H9 (cell line): Measurements from ENCODE around the gene CNTFR. TPM values are rescaled to one million over a fixed set of nuclear protein-coding genes. Genes with fewer than 3 reads are reported as not detected.

Source experiments
- DNase-seq: peaks from one replicate; pipeline ENCODE4 v3.0.0-alpha.2; 2017
- H2AFZ ChIP-seq: one replicate; pipeline ENCODE4 v1.6.1; 2013; ENCODE audit warnings: mild to moderate bottlenecking, low read length, control low read depth, moderate library complexity
- H2AK5ac ChIP-seq: 2 replicates; pipeline ENCODE4 v1.6.1; 2013; ENCODE audit warnings: low read length, control low read depth, mixed read lengths; ENCODE audit not compliant: insufficient read length
- H2BK120ac ChIP-seq: one replicate; pipeline ENCODE4 v1.6.1; 2013; ENCODE audit warnings: low read depth, mild to moderate bottlenecking, low read length, control low read depth, inconsistent platforms; ENCODE audit not compliant: poor library complexity, severe bottlenecking
- H2BK12ac ChIP-seq: 2 replicates; pipeline ENCODE4 v1.6.1; 2013; ENCODE audit warnings: low read length, control low read depth, mixed read lengths, low read depth; ENCODE audit not compliant: insufficient read length
- H2BK15ac ChIP-seq: 2 replicates; pipeline ENCODE4 v1.6.1; 2013; ENCODE audit warnings: low read depth, low read length, control low read depth
- H2BK20ac ChIP-seq: one replicate; pipeline ENCODE4 v1.6.1; 2013; ENCODE audit warnings: low read depth, mild to moderate bottlenecking, low read length, control low read depth, inconsistent platforms; ENCODE audit not compliant: poor library complexity, severe bottlenecking
- H2BK5ac ChIP-seq: 2 replicates; pipeline ENCODE4 v1.6.1; 2013; ENCODE audit warnings: low read length, control low read depth, mixed read lengths; ENCODE audit not compliant: insufficient read length
- H3K14ac ChIP-seq: 2 replicates; pipeline ENCODE4 v1.6.1; 2013; ENCODE audit warnings: low read length, control low read depth; ENCODE audit not compliant: insufficient read depth
- H3K18ac ChIP-seq: 2 replicates; pipeline ENCODE4 v1.6.1; 2013; ENCODE audit warnings: low read depth, mild to moderate bottlenecking, mixed read lengths, low read length, control low read depth; ENCODE audit not compliant: insufficient read length
- H3K23ac ChIP-seq: 2 replicates; pipeline ENCODE4 v1.6.1; 2013; ENCODE audit warnings: low read length, control low read depth, mixed read lengths, low read depth; ENCODE audit not compliant: insufficient read length
- H3K23me2 ChIP-seq: 2 replicates; pipeline ENCODE4 v1.6.1; 2013; ENCODE audit warnings: low read depth, mild to moderate bottlenecking, mixed read lengths, low read length, control low read depth; ENCODE audit not compliant: insufficient read length, poor library complexity, severe bottlenecking
- H3K27ac ChIP-seq: 2 replicates; pipeline ENCODE4 v1.5.1; 2013; ENCODE audit warnings: low read length, control low read depth, mixed read lengths, low read depth; ENCODE audit not compliant: insufficient read length
- H3K27me3 ChIP-seq: 2 replicates; pipeline ENCODE4 v1.6.1; 2013; ENCODE audit warnings: low read length, control low read depth, inconsistent platforms; ENCODE audit not compliant: insufficient read depth
- H3K4ac ChIP-seq: 2 replicates; pipeline ENCODE4 v1.6.1; 2013; ENCODE audit warnings: low read depth, mild to moderate bottlenecking, control low read depth, inconsistent platforms, low read length, moderate library complexity
- H3K4me1 ChIP-seq: 2 replicates; pipeline ENCODE4 v1.6.1; 2013; ENCODE audit warnings: low read length, control low read depth, inconsistent platforms; ENCODE audit not compliant: insufficient read depth
- H3K4me2 ChIP-seq: 2 replicates; pipeline ENCODE4 v1.6.1; 2013; ENCODE audit warnings: low read length, control low read depth, mixed read lengths; ENCODE audit not compliant: insufficient read length, insufficient read depth
- H3K56ac ChIP-seq: 2 replicates; pipeline ENCODE4 v1.6.1; 2013; ENCODE audit warnings: low read depth, mild to moderate bottlenecking, mixed read lengths, low read length, control low read depth; ENCODE audit not compliant: insufficient read length
- H3K79me1 ChIP-seq: 2 replicates; pipeline ENCODE4 v1.6.1; 2013; ENCODE audit warnings: low read depth, mild to moderate bottlenecking, moderate library complexity, low read length, control low read depth, inconsistent platforms; ENCODE audit not compliant: insufficient read depth, poor library complexity, severe bottlenecking
- H3K79me2 ChIP-seq: 2 replicates; pipeline ENCODE4 v1.6.1; 2013; ENCODE audit warnings: low read length, control low read depth, inconsistent platforms; ENCODE audit not compliant: insufficient read depth
- H3K9ac ChIP-seq: 2 replicates; pipeline ENCODE4 v1.6.1; 2013; ENCODE audit warnings: low read length, control low read depth, mixed read lengths; ENCODE audit not compliant: insufficient read length; ENCODE audit errors: extremely low read depth
- H3K9me3 ChIP-seq: one replicate; pipeline ENCODE4 v1.6.1; 2013; ENCODE audit warnings: low read depth, low read length, inconsistent platforms; ENCODE audit not compliant: control insufficient read depth
- H3T11ph ChIP-seq: one replicate; pipeline ENCODE4 v1.6.1; 2013; ENCODE audit warnings: mild to moderate bottlenecking, low read length, control low read depth, inconsistent platforms
- H4K20me1 ChIP-seq: one replicate; pipeline ENCODE4 v1.6.1; 2013; ENCODE audit not compliant: control insufficient read depth, insufficient read length, insufficient read depth
- H4K5ac ChIP-seq: 2 replicates; pipeline ENCODE4 v1.6.1; 2013; ENCODE audit warnings: low read depth, mild to moderate bottlenecking, mixed read lengths, low read length, control low read depth; ENCODE audit not compliant: insufficient read length
- H4K8ac ChIP-seq: replicated peaks from 2 replicates; pipeline ENCODE4 v1.6.1; 2013; ENCODE audit warnings: low read length, control low read depth, mixed read lengths, low read depth; ENCODE audit not compliant: insufficient read length
- H4K91ac ChIP-seq: 2 replicates; pipeline ENCODE4 v1.6.1; 2013; ENCODE audit warnings: low read depth, mild to moderate bottlenecking, moderate library complexity, mixed read lengths, low read length, control low read depth; ENCODE audit not compliant: insufficient read length
- H3K27ac Mint-ChIP-seq, 3 experiments: 2 replicates in 2 of 3; 3 replicates in 1 of 3; pipeline ENCODE4 v1.8.0; 2020 to 2021; ENCODE audit warnings: mixed read lengths in 3 of 3, mild to moderate bottlenecking in 1 of 3, moderate library complexity in 1 of 3
- H3K27me3 Mint-ChIP-seq: 2 replicates; pipeline ENCODE4 v1.8.0; 2021; ENCODE audit warnings: low read depth, mild to moderate bottlenecking, moderate library complexity, mixed read lengths
- H3K36me3 Mint-ChIP-seq, 3 experiments: 2 replicates in 2 of 3; 3 replicates in 1 of 3; pipeline ENCODE4 v1.8.0; 2020 to 2021; ENCODE audit warnings: low read depth in 3 of 3, mixed read lengths in 3 of 3; ENCODE audit not compliant: insufficient read depth in 1 of 3
- H3K4me1 Mint-ChIP-seq, 2 experiments: 2 replicates each; pipeline ENCODE4 v1.8.0; 2020; ENCODE audit warnings: mixed read lengths in 2 of 2
- H3K4me3 Mint-ChIP-seq, 2 experiments: 2 replicates in 1 of 2; 3 replicates in 1 of 2; pipeline ENCODE4 v1.8.0; 2020 to 2021; ENCODE audit warnings: mild to moderate bottlenecking in 2 of 2, mixed read lengths in 2 of 2, moderate library complexity in 1 of 2
- H3K9me3 Mint-ChIP-seq, 2 experiments: 2 replicates in 1 of 2; 3 replicates in 1 of 2; pipeline ENCODE4 v1.8.0; 2020; ENCODE audit warnings: mild to moderate bottlenecking in 2 of 2, mixed read lengths in 2 of 2, moderate library complexity in 1 of 2
- WGBS: extraction: QIAGEN DNeasy Blood & Tissue Kit; methylation state at CpG from one replicate; pipeline ENCODE4 v1.1.7; 2013; ENCODE audit warnings: missing lambda C conversion rate, low lambda C conversion rate, mixed read lengths; ENCODE audit not compliant: insufficient read length; ENCODE audit errors: extremely low coverage; 5-methylcytosine and 5-hydroxymethylcytosine counted together
- total RNA-seq: library from RNA; stranded (reverse); gene quantifications from 2 replicates; pipeline ENCODE4 v1.2.1, GENCODE V29; 2021
- TF ChIP-seq, protein P1 (sequence below): fragments of 200-600 bp; sonication (generic); conservative IDR thresholded peaks from 3 replicates; pipeline ENCODE4 v1.8.0; 2021; ENCODE audit warnings: antibody characterized with exemption, mild to moderate bottlenecking

The CNTFR gene
- total RNA-seq, 1 experiment from 2014 or later, result 0.55 TPM

DNA sequence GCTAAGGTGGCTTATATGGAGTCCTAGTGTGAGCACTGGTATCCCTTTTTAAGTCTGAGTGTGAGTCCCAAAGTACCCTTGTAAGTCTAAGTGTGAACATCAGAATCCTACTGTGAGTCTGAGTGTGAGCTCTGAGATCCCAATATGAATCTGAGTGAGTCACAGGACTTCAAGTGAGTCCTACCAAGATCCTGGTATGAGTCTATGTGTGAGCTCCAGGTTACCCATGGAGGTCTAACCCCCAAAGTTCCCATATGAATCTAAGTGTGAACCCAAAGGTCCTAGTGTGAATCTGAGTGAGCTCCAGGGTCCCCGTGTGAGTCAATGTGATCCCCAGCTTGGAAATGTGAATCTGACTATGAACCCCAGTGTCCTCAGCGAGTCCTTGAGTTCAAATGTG is 2.3 kb downstream of the CNTFR start:
- no peak overlapping the region for H3K4me2 ChIP-seq
- no peak overlapping the region for H4K5ac ChIP-seq
- TF ChIP-seq, protein P1, sequence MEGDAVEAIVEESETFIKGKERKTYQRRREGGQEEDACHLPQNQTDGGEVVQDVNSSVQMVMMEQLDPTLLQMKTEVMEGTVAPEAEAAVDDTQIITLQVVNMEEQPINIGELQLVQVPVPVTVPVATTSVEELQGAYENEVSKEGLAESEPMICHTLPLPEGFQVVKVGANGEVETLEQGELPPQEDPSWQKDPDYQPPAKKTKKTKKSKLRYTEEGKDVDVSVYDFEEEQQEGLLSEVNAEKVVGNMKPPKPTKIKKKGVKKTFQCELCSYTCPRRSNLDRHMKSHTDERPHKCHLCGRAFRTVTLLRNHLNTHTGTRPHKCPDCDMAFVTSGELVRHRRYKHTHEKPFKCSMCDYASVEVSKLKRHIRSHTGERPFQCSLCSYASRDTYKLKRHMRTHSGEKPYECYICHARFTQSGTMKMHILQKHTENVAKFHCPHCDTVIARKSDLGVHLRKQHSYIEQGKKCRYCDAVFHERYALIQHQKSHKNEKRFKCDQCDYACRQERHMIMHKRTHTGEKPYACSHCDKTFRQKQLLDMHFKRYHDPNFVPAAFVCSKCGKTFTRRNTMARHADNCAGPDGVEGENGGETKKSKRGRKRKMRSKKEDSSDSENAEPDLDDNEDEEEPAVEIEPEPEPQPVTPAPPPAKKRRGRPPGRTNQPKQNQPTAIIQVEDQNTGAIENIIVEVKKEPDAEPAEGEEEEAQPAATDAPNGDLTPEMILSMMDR, result no peak
- Mint-ChIP-seq H3K4me3 (no peak overlapping the region), H3K36me3 (no peaks in the 10 kb centered on the region), H3K27ac (no peak overlapping the region), H3K27me3 (peaks cover 100% of the 10 kb centered on the region), H3K9me3 (no peaks in the 10 kb centered on the region; a peak in 2 of 5 replicates), H3K4me1 (peaks cover 32 to 39% of the 10 kb centered on the region in 2 experiments)
- no peak overlapping the region for H3K9ac ChIP-seq
- H3K79me1 ChIP-seq, result no peaks in the 10 kb centered on the region
- H3K18ac ChIP-seq, result no peak overlapping the region
- H2BK12ac ChIP-seq, result no peak overlapping the region
- H2BK5ac ChIP-seq, result no peak overlapping the region
- peaks cover 21% of the 10 kb centered on the region for H3K23me2 ChIP-seq
- H4K8ac ChIP-seq, result no peak overlapping the region
- no peak overlapping the region for H2BK20ac ChIP-seq
- H2BK15ac ChIP-seq, result no peak overlapping the region
- no peak overlapping the region for H3K4ac ChIP-seq
- H3T11ph ChIP-seq, result no peak overlapping the region
- H3K4me1 ChIP-seq, result peaks cover 8% of the 10 kb centered on the region; the same call in 1 of the 2 replicates
- H3K23ac ChIP-seq, result no peak overlapping the region
- no peak overlapping the region for H2BK120ac ChIP-seq
- no peak overlapping the region for H2AK5ac ChIP-seq
- no peak overlapping the region for H3K14ac ChIP-seq
- no peaks in the 10 kb centered on the region for H3K79me2 ChIP-seq
- H3K27me3 ChIP-seq, result peaks cover 72% of the 10 kb centered on the region
- no peaks in the 10 kb centered on the region for H3K9me3 ChIP-seq
- DNase-seq, result no peak
- H4K20me1 ChIP-seq, result peaks cover 7% of the 10 kb centered on the region
- H3K56ac ChIP-seq, result no peak overlapping the region
- H2AFZ ChIP-seq, result no peak overlapping the region
- no CpG with 5 or more reads among the region's 2 CpGs for whole genome bisulfite sequencing
- H3K27ac ChIP-seq, result no peak overlapping the region
- no peak overlapping the region for H4K91ac ChIP-seq
